Measurements from ENCODE around the gene PRKCZ. TPM values are rescaled to one million over a fixed set of nuclear protein-coding genes. Genes with fewer than 3 reads are reported as not detected.

The PRKCZ gene
- total and polyA plus RNA-seq, 11 donors: 12.5 to 20.7 (median 16.5) TPM

DNA sequence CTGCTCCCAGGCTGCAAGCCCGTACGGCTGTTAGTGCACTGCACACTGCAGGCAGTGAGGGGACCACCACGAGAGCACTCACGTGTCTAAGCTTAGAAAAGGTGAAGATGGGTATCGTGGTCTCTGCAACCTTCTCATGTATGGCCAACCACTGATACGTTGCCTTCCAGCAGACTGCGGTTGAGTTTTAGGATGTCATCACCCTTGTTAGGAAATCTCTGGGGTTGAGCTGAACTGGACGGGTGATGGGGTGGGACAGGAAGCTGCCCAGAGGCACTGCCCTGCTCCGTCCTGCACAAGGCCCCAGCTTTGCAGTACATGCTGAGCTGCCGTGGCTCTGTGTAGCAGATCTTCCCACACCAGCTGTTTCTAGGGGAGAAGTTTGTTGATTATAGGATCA lies 101.0 kb downstream of the PRKCZ start:
- TF ChIP-seq, protein P1, sequence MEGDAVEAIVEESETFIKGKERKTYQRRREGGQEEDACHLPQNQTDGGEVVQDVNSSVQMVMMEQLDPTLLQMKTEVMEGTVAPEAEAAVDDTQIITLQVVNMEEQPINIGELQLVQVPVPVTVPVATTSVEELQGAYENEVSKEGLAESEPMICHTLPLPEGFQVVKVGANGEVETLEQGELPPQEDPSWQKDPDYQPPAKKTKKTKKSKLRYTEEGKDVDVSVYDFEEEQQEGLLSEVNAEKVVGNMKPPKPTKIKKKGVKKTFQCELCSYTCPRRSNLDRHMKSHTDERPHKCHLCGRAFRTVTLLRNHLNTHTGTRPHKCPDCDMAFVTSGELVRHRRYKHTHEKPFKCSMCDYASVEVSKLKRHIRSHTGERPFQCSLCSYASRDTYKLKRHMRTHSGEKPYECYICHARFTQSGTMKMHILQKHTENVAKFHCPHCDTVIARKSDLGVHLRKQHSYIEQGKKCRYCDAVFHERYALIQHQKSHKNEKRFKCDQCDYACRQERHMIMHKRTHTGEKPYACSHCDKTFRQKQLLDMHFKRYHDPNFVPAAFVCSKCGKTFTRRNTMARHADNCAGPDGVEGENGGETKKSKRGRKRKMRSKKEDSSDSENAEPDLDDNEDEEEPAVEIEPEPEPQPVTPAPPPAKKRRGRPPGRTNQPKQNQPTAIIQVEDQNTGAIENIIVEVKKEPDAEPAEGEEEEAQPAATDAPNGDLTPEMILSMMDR (IDR thresholded peaks at IDR 0.05): no peak
- TF ChIP-seq POLR2A (IDR thresholded peaks at IDR 0.05): no peak
- Histone ChIP-seq H3K27me3 (no peaks in the 10 kb centered on the region), H3K27ac (peak overlapping the region in 1 of 12 donors; percentile 32), H3K4me3 (no peak overlapping the region), H3K9me3 (no peaks in the 10 kb centered on the region), H3K36me3 (peaks cover 0 to 3% (median 0%) of the 10 kb centered on the region in 9 donors), H3K4me1 (peaks cover 0 to 35% (median 0%) of the 10 kb centered on the region in 12 donors)
- intact Hi-C loops (cut with DNase I): no loop called here
- DNase-seq (no peak), ATAC-seq (peak in 2 of 4 donors; percentile 56 to 86)
- 61 to 78% (median 66%) methylated on average over 8 to 10 of the region's 10 CpGs for WGBS, 4 donors

DNA sequence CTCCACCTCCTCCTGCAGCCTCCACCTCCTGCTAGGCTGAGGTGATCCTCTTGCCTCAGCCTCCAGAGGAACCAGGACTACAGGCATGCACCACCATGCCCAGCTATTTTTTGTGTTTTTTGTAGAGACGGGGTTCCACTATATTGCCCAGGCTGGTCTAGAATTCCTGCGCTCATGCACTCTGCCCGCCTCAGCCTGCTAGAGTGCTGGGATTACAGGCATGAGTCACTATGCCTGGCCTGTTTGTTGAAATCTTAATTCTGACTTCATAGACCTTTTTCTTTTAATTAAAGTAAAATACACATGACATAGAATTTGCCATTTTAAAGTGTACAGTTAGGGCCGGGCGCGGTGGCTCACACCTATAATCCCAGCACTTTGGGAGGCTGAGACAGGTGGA lies 101.7 kb downstream of the PRKCZ start:
- intact Hi-C loops (cut with DNase I): no loop called here
- 89 to 98% (median 92%) methylated on average over 5 to 6 of the region's 6 CpGs for WGBS, 4 donors
- H3K27ac ChIP-seq: peak overlapping the region in 1 of 12 donors; percentile 32

DNA sequence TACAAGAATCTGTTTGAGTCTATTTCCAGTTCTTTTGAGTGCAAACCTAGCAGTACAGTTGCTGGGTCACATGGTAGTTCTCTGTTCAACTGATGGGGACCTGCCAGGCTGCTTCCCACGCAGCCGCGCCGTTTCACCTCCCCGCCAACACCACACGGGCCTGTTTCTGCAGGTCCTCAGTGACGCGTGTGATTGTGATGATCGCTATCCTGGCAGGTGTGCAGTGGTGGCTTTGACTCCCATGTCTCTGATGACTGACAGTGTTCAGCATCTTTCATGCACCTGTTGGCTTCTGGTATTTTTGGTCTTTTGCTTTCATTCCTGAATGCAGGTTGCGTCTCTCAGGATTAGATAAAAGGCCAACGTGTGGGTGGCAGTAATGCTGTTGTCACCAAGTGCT lies 102.7 kb downstream of the PRKCZ start:
- peaks cover 0 to 33% (median 0%) of the 10 kb centered on the region in 12 donors for H3K4me1 ChIP-seq
- ATAC-seq (no peak), DNase-seq (no peak)
- 83 to 94% (median 91%) methylated on average over 11 of the region's 11 CpGs for WGBS, 4 donors
- TF ChIP-seq POLR2A (IDR thresholded peaks at IDR 0.05): no peak
- TF ChIP-seq, protein P1 (IDR thresholded peaks at IDR 0.05): no peak
- no peak overlapping the region for H3K27ac ChIP-seq
- intact Hi-C loops (cut with DNase I): no loop called here
- no peaks in the 10 kb centered on the region for H3K27me3 ChIP-seq
- no peak overlapping the region for H3K4me3 ChIP-seq
- no peaks in the 10 kb centered on the region for H3K36me3 ChIP-seq
- no peaks in the 10 kb centered on the region for H3K9me3 ChIP-seq

More for the DNA sequence above, 101.7 kb downstream of the PRKCZ start:
- DNase-seq (no peak), ATAC-seq (no peak)
- H3K9me3 ChIP-seq: no peaks in the 10 kb centered on the region
- peaks cover 0 to 33% (median 0%) of the 10 kb centered on the region in 12 donors for H3K4me1 ChIP-seq
- TF ChIP-seq, protein P1 (IDR thresholded peaks at IDR 0.05): no peak
- TF ChIP-seq POLR2A (IDR thresholded peaks at IDR 0.05): no peak
- H3K36me3 ChIP-seq: no peaks in the 10 kb centered on the region
- H3K4me3 ChIP-seq: no peak overlapping the region
- H3K27me3 ChIP-seq: no peaks in the 10 kb centered on the region

DNA sequence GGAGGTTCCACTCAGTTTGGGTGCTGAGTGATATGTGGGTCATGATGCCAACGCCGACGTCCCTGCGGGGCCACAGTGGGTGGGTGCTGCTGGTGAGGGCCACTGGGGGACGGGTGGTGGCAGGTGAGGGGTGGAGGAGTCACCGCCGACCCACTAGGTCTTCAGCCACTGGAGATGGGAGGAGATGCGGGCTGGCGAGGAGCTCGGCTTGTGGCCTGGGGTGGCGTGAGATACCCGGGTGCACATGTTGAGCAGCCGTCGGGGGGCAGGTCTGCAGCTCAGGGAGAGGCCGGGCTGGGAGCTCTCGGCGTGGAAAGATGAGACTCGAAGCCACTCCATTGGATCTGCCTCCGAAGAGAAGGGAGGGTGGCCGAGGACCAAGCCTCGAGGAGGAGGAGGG lies 103.8 kb downstream of the PRKCZ start:
- no peak for TF ChIP-seq POLR2A (IDR thresholded peaks at IDR 0.05)
- TF ChIP-seq, protein P1 (IDR thresholded peaks at IDR 0.05): no peak
- Histone ChIP-seq H3K27ac (no peak overlapping the region), H3K4me3 (no peak overlapping the region), H3K27me3 (no peaks in the 10 kb centered on the region), H3K36me3 (no peaks in the 10 kb centered on the region), H3K9me3 (no peaks in the 10 kb centered on the region), H3K4me1 (peaks cover 0 to 25% (median 0%) of the 10 kb centered on the region in 12 donors)
- DNase-seq: no peak
- ATAC-seq: no peak
- 95 to 97% (median 95%) methylated on average over 17 to 21 of the region's 21 CpGs for WGBS, 4 donors
- intact Hi-C loops (cut with DNase I): no loop called here

Data from heart left ventricle (tissue), 16 donors.